ENCODE measurements around the gene MYO18B.

DNA sequence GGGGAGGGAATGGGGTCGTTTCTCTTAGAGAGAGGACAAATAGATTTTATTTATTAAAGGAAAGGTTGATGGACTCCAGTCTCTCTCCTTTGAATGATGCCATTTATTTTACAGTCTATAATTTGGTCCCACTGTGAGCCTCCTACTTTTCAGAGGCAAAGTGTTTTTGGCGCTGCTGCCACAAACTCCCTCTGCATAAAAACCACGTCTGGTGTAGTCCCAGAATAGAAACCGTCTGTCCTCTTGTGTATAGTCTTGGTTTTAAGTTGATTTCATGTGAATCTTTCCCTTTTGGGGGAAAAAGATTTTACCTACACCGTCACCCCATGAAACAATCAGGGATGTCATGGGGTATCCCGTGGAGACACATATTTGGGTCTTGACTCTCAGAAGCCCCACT, 283.6 kb downstream of the MYO18B start:
- TF ChIP-seq CTCF (optimal IDR thresholded peaks at IDR 0.05 in 1 of 3, IDR thresholded peaks at IDR 0.05 in 1 of 3, conservative IDR thresholded peaks at IDR 0.05 in 1 of 3; ENCODE audit: extremely low read depth in 1 of 3, insufficient read depth in 2 of 3, low read length in 3 of 3) (no peak), EZH2 (IDR thresholded peaks at IDR 0.05; ENCODE audit: low read length) (no peak)

Data from keratinocyte (primary cell).